Measurements from ENCODE around the gene TTLL5. TPM values are rescaled to one million over a fixed set of nuclear protein-coding genes. Genes with fewer than 3 reads are reported as not detected.
A peak's percentile ranks its signal among the peaks of the same experiment; 100 is the strongest.

The TTLL5 gene
- total RNA-seq, 1 donor from 2014 or later: 37.9 TPM

GRCh38 chr14:75660238-75660629, 812 bp upstream of the TTLL5 start:
- Mint-ChIP-seq H3K27ac (peak overlapping the region; percentile 97), H3K9me3 (no peaks in the 10 kb centered on the region), H3K4me3 (peak overlapping the region; percentile 99), H3K36me3 (ENCODE audit: low read depth) (peaks cover 42% of the 10 kb centered on the region), H3K4me1 (peaks cover 25% of the 10 kb centered on the region), H3K27me3 (no peaks in the 10 kb centered on the region)
- ChIA-PET POLR2A (interaction anchor here (0.6 to 2.0 kb wide), 11 partner anchors 14 to 534 kb away, joined by 3 to 11 read pairs (median 5); partner anchors contain the start of genes FLVCR2 and NEK9), CTCF (interaction anchor here (0.6 to 13.4 kb wide), 2 partner anchors 84 to 1930 kb away, joined by 3 to 264 read pairs; partner anchors contain the start of gene FLVCR2)
- no peak for TF ChIP-seq CTCF (IDR thresholded peaks at IDR 0.05)
- ATAC-seq (ENCODE audit: low read depth) (no peak), DNase-seq (no peak)
- intact Hi-C loops (cut with micrococcal nuclease): loop anchor here (2.0 to 5.0 kb wide), 9 partner anchors 45 to 1168 kb away; partner anchors contain the start of genes ANGEL1, AREL1, EIF2B2 and FCF1

DNA sequence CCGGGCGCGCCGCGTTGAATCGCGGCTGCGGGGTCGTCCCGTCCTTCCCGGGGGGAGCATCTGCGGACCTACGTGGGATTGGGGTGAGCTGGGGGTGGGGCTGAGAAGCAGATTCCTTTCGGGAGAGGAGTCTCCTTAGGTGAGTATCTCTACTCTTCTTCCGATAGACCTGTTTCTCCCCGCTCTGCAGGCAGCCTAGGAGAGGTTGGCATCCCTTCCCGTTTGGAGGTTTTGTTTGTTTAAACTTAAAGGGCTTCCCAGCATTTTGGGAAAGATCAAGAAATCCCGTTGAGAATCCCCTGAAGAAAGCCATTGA, 411 bp downstream of the TTLL5 start:
- peaks cover 25% of the 10 kb centered on the region for H3K4me1 Mint-ChIP-seq
- peak overlapping the region; percentile 99 for H3K4me3 Mint-ChIP-seq
- H3K27ac Mint-ChIP-seq: peak overlapping the region; percentile 97
- H3K27me3 Mint-ChIP-seq: no peaks in the 10 kb centered on the region
- no peak for ATAC-seq (ENCODE audit: low read depth)
- TF ChIP-seq CTCF (IDR thresholded peaks at IDR 0.05): no peak
- CTCF ChIA-PET: interaction anchor here (13.4 kb wide), 1 partner anchor 86 kb away, joined by 264 read pairs; the partner anchor contains the start of gene FLVCR2
- intact Hi-C loops (cut with micrococcal nuclease): loop anchor here (1.0 to 5.0 kb wide), 15 partner anchors 47 to 1169 kb away; partner anchors contain the start of genes ANGEL1, AREL1, DLST and EIF2B2
- no peak for DNase-seq
- POLR2A ChIA-PET: interaction anchor here (0.6 to 2.0 kb wide), 14 partner anchors 16 to 535 kb away, joined by 3 to 11 read pairs (median 4); partner anchors contain the start of genes FLVCR2 and NEK9
- H3K36me3 Mint-ChIP-seq (ENCODE audit: low read depth): peaks cover 37% of the 10 kb centered on the region
- H3K9me3 Mint-ChIP-seq: no peaks in the 10 kb centered on the region

DNA sequence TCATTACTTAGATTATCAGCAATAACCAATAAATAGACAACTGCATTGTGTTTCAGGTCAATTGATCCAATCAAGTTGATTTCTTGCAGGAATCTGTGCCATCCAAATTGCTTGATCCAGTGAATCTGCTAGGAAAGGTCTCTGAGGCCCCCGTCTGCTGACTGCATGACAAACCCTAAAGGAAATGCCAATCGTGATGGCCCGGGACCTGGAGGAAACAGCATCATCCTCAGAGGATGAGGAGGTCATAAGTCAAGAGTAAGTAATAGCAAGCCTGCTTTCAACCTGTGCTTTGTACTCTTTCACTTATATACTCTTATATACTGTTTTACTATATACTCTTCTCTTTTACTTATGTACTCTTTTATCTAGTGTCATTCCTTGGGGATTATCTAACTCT, 1.9 kb downstream of the TTLL5 start:
- ATAC-seq (ENCODE audit: low read depth) (no peak), DNase-seq (no peak)
- intact Hi-C loops (cut with micrococcal nuclease): loop anchor here (5.0 kb wide), 1 partner anchor 1171 kb away; the partner anchor contains the start of genes ISCA2 and NPC2
- Mint-ChIP-seq H3K27ac (no peak overlapping the region), H3K36me3 (ENCODE audit: low read depth) (peaks cover 30% of the 10 kb centered on the region), H3K9me3 (no peaks in the 10 kb centered on the region), H3K27me3 (no peaks in the 10 kb centered on the region), H3K4me1 (peaks cover 24% of the 10 kb centered on the region), H3K4me3 (peak overlapping the region; percentile 53)
- ChIA-PET CTCF (interaction anchor here (1.2 to 1.4 kb wide), 2 partner anchors 9 to 10 kb away, joined by 3 to 4 read pairs; no protein-coding TSS in a partner anchor), POLR2A (no interaction called here)
- no peak for TF ChIP-seq CTCF (IDR thresholded peaks at IDR 0.05)

- ChIA-PET POLR2A (interaction anchor here (0.7 kb wide), 1 partner anchor 31 kb away, joined by 6 read pairs; no protein-coding TSS in a partner anchor), CTCF (no interaction called here)
- H3K27me3 Mint-ChIP-seq: no peaks in the 10 kb centered on the region
These were observed 6.2 kb downstream of the TTLL5 start for GRCh38 chr14:75667099-75667765.

More at GRCh38 chr14:75667099-75667765, 6.2 kb downstream of the TTLL5 start:
- Mint-ChIP-seq H3K4me3 (no peak overlapping the region), H3K36me3 (ENCODE audit: low read depth) (peaks cover 51% of the 10 kb centered on the region), H3K4me1 (peaks cover 2% of the 10 kb centered on the region), H3K27ac (no peak overlapping the region), H3K9me3 (no peaks in the 10 kb centered on the region)
- ATAC-seq (ENCODE audit: low read depth) (no peak), DNase-seq (no peak)
- no peak for TF ChIP-seq CTCF (IDR thresholded peaks at IDR 0.05)
- intact Hi-C loops (cut with micrococcal nuclease): no loop called here

All from activated B cell treated with CpG ODN at 0.5 μM for 24 hours (primary cell).